ENCODE results near the gene MRPL39. TPM values are rescaled to one million over a fixed set of nuclear protein-coding genes. Genes with fewer than 3 reads are reported as not detected.

The MRPL39 gene
- total and polyA plus RNA-seq, 2 of the 4 experiments (the other 2 are of a cell fraction): 15.2 to 20.6 TPM

GRCh38 chr21:25608044-25608737 is 910 bp upstream of the MRPL39 start:
- peak overlapping the region in 1 of 2 experiments; percentile 19; a peak in 1 of 4 replicates for H4K8ac ChIP-seq (ENCODE audit: low read depth in 2 of 2, low read length in 2 of 2)
- H3K4me2 ChIP-seq (ENCODE audit: low read depth, low read length): peak overlapping the region; percentile 94
- H3K23ac ChIP-seq (ENCODE audit: low read depth, low read length): peak overlapping the region; percentile 59; the same call in 1 of the 2 replicates
- H3K4me3 ChIP-seq (ENCODE audit: insufficient read depth, low read depth, low read length): peak overlapping the region; percentile 81
- H3K9ac ChIP-seq (ENCODE audit: low read depth, low read length): peak overlapping the region; percentile 26
- 0 out of 2 replicates have a peak overlapping the region, but pooled peaks have one; percentile 40 for H3K14ac ChIP-seq (replicated peaks; ENCODE audit: low read depth, low read length)
- in situ Hi-C loops (cut with MboI; ENCODE audit: low sequenced_read_pairs) (loop anchor here (5.0 to 25.0 kb wide), 4 partner anchors 94 to 1104 kb away; no protein-coding TSS in a partner anchor), dilution Hi-C loops (cut with HindIII; ENCODE audit: low sequenced_read_pairs, unreplicated experiment) (no loop called here), intact Hi-C loops (cut with micrococcal nuclease) (loop anchor here (1.0 to 5.0 kb wide), 6 partner anchors 100 to 1109 kb away; no protein-coding TSS in a partner anchor)
- peak overlapping the region; percentile 79 for H2AFZ ChIP-seq (replicated peaks; ENCODE audit: low read length, poor library complexity)
- H2BK5ac ChIP-seq (ENCODE audit: low read depth, low read length, poor library complexity, severe bottlenecking): no peak overlapping the region
- no peak overlapping the region for H2AK9ac ChIP-seq (replicated peaks; ENCODE audit: low read depth, low read length, poor library complexity)
- no peak overlapping the region; the same call in 1 of the 2 replicates for H3K4ac ChIP-seq (ENCODE audit: low read depth, low read length)
- H3K36me3 ChIP-seq (ENCODE audit: control insufficient read depth, insufficient read depth, low read length): no peaks in the 10 kb centered on the region
- H2AK5ac ChIP-seq (ENCODE audit: low read depth, low read length): no peak overlapping the region
- ChIA-PET POLR2A (ENCODE audit: unreplicated experiment) (no interaction called here), CTCF (interaction anchor here (0.6 to 1.6 kb wide), 9 partner anchors 9 to 200 kb away, joined by 3 to 7 read pairs (median 3); partner anchors contain the start of genes ATP5PF, GABPA and JAM2)
- no TSS peak for BruUV-seq (replicated peaks)
- H4K91ac ChIP-seq (ENCODE audit: insufficient read depth, low read depth, low read length): no peak overlapping the region
- no peaks in the 10 kb centered on the region for H3K9me1 ChIP-seq (ENCODE audit: insufficient read depth, low read length)
- ATAC-seq (ENCODE audit: low read depth) (peak; percentile 78), DNase-seq (peak; percentile 83)
- no CpG with 5 or more reads among the region's 18 CpGs for WGBS, 2 experiments (ENCODE audit: extremely low coverage in 2 of 2, insufficient read length in 1 of 2)
- H3K27ac ChIP-seq (ENCODE audit: insufficient read depth, low read length): no peak overlapping the region
- H3K18ac ChIP-seq (ENCODE audit: low read depth, low read length): no peak overlapping the region
- H2BK120ac ChIP-seq (ENCODE audit: low read depth, low read length): no peak overlapping the region
- no peak overlapping the region; the same call in 1 of the 2 replicates for H3K56ac ChIP-seq (ENCODE audit: extremely low read depth, insufficient read depth, low read length)
- H3K4me1 ChIP-seq (ENCODE audit: control insufficient read depth, insufficient read depth, low read length): no peaks in the 10 kb centered on the region
- no peaks in the 10 kb centered on the region for H4K20me1 ChIP-seq (ENCODE audit: insufficient read depth, low read length)
- peaks cover 19 to 21% of the 10 kb centered on the region in 2 experiments for H3K79me1 ChIP-seq (ENCODE audit: low read depth in 1 of 2, low read length in 2 of 2)
- H2BK15ac ChIP-seq (ENCODE audit: low read depth, low read length): no peak overlapping the region
- H3K27me3 ChIP-seq (ENCODE audit: control insufficient read depth, insufficient read depth, low read length): no peaks in the 10 kb centered on the region
- H3K9me3 ChIP-seq (ENCODE audit: control insufficient read depth, insufficient read depth, low read length): no peaks in the 10 kb centered on the region
- no peak overlapping the region for H2BK20ac ChIP-seq (ENCODE audit: low read depth, low read length)
- H4K5ac ChIP-seq (ENCODE audit: low read depth, low read length): no peak overlapping the region
- TF ChIP-seq POLR2A (IDR thresholded peaks at IDR 0.05; ENCODE audit: low read depth, low read length) (peak; percentile 43; the same call in 1 of the 2 replicates), MAZ (IDR thresholded peaks at IDR 0.05; ENCODE audit: borderline replicate concordance, low read depth, low read length) (no peak), USF2 (IDR thresholded peaks at IDR 0.05; ENCODE audit: low read depth, low read length) (no peak), NFE2L2 (IDR thresholded peaks at IDR 0.05; ENCODE audit: low read depth, low read length) (no peak), RFX5 (IDR thresholded peaks at IDR 0.05; ENCODE audit: low read depth, low read length) (no peak), ELK1 (IDR thresholded peaks at IDR 0.05; ENCODE audit: borderline replicate concordance, low read depth, low read length) (no peak), MXI1 (IDR thresholded peaks at IDR 0.05; ENCODE audit: borderline replicate concordance, low read depth, low read length) (no peak), RAD21 (IDR thresholded peaks at IDR 0.05; ENCODE audit: low read length) (peak; percentile 95), CHD1 (IDR thresholded peaks at IDR 0.05; ENCODE audit: low read depth, low read length) (no peak), CTCF (conservative IDR thresholded peaks at IDR 0.05; ENCODE audit: low read depth, low read length) (peak; percentile 98), FOS (IDR thresholded peaks at IDR 0.05; ENCODE audit: low read depth, low read length) (no peak), CEBPB (IDR thresholded peaks at IDR 0.05; ENCODE audit: low read depth, low read length) (no peak), SMC3 (IDR thresholded peaks at IDR 0.05; ENCODE audit: low read depth, low read length) (peak; percentile 90), BHLHE40 (IDR thresholded peaks at IDR 0.05; ENCODE audit: low read depth, low read length) (no peak)
